DMS153 (cell line): ENCODE results near the gene VSIG10L2.

Source experiments
- DNase-seq: peaks from one replicate; lab custom pipeline; 2025; lab: John Stamatoyannopoulos, UW

The VSIG10L2 gene

DNA sequence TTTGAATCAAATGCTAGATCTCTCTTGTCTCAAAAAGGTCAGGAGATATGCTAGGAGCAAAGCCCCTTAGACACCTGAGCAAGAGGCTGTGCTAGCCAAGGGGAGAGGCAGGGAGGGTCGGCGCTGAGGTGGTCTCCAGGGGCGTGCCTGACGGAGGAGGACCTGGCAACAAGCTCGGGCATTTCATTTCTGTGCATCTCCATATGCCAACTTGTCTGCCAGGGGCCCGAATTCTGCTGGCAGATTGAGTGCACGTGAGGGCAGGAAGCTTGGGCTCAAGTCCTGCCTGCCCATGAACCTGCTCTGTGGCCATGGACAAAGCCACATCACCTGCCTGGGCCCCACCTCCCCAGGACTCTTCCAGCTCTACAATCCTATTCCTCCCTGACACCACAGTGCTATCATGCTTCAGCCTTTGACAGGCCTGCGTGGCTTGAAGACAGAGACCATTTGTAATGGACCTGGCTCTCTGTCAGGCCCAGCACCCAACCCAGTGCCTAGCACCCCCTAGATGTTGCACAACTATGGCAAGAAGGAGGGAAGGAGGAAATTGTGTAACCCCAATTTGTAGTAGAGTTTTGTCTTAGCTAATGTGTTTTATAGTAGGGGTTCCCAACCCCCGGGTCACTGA is 16.3 kb upstream of the VSIG10L2 start:
- DNase-seq, result no peak

- no peak for DNase-seq
Observed at GRCh38 chr11:125930076-125930450, 15.8 kb upstream of the VSIG10L2 start.

GRCh38 chr11:125931116-125931515 is 14.7 kb upstream of the VSIG10L2 start:
- no peak for DNase-seq

DNA sequence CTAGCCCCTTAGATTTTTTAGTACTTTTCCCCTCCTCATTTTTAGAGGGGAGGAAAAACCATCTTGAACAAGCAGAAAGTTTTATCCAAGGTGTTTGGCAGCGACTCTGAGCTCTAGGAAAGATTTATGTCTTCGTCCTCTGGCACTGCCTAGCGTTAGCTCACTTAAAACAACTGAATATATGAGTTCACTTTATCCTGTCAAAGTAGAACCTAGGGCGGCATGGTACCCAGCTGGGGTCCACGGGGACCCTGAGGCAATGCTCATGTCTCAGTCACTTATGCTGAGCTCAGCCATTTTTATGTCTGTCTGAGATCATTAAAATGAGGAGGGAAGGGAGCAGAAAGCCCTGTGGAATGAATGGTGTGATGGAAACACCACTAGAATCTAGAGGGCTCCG is 14.2 kb upstream of the VSIG10L2 start:
- DNase-seq, result no peak

DNA sequence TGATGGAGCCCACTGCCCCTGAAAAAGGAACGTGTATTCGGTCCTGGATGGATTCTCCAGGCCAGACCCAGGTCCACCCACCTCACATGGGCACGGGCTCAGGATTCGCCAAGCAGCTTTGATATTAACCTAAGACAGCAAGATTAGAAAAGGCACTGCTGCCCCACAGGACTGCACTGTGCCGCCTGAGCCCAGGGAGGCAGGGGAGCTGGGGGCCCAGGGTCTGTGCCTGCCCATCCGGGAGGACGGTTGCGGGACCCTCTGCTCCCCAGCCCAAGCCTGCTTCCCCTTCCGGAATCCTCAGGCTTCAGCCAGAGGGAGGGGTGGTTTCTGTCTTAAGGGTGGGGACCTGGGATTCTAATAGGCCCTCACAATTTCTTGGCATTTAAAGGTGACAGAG is 13.5 kb upstream of the VSIG10L2 start:
- no peak for DNase-seq

- no peak for DNase-seq
Observed at GRCh38 chr11:125933030-125933813, 12.6 kb upstream of the VSIG10L2 start.

DNA sequence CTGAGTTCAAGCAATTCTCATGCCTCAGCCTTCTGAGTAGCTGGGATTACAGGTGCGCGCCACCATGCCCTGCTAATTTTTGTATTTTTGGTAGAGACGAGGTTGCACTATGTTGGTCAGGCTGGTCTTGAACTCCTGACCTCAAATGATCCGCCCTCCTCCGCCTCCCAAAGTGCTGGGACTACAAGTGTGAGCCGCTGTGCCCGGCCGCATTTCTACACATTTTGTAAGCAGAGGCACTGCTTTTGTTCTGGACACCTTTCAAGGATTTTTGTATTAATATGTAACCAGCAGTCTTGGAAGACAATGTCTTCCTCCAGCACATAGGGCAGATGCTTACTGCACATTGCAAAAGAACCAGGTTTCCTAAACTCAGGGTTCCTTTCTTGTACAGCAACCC is 11.4 kb upstream of the VSIG10L2 start:
- DNase-seq, result no peak

DNA sequence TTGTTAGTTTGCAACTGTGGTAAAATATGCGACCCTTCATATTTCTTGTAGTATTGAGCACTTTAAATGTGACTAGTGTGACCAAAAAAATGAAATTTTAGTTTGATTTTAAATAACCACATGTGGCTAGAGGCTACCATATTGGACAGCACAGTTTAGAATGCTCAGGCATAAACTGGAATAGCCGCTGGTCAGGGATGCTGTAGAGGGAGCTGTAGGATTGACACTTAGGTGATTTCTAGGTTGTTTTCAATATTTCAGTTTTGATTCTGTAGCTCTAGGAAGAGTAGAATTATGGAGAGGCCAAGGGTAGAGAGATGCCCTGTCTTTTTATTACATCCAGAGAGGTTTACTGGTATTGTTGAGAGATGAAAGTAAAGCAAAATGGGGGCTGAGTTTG is 10.8 kb upstream of the VSIG10L2 start:
- no peak for DNase-seq

- DNase-seq, result no peak
Observed at GRCh38 chr11:125935618-125936199, 10.1 kb upstream of the VSIG10L2 start.

- no peak for DNase-seq
Observed at GRCh38 chr11:125938418-125938817, 7.4 kb upstream of the VSIG10L2 start.

DNA sequence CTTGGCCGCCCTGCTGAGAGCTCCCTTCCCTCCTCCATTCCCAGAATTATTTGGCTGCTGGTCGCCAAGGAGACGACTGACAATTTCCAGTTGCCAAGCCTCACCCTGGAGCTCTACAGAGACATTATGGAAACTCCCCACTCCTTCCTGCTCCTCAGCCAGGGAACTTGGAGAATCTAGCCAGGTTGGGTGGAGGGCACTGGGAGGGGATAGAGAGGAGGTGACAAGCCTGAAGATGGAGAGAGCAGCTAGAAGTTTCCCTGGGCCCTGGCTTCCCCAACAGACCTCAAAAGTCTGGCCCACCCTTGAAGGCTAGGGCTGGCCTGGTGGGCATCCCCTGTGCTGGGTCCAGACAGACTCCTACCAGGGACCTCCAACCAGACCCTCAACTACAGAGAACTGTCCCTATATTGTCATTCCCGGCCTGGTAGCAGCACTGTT is 6.7 kb upstream of the VSIG10L2 start:
- no peak for DNase-seq

DNA sequence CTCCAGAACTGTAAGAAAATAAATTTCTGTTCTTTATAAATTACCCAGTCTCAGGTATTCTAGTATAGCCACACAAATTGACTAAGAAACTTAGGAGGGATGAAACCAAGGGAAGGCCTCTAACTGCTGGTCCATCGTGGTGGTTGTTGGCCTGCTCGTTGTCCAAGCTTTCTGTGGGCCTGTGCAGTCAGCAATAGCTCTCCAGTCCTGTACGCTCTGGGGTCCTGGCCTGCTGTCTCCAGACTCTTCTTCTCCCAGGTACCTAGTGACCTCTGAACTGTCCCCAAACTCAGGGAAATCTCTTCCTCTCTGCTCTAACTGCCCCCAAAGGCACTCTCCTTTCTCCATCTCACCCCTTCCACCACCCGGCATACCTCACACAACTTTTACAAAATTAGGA is 5.7 kb upstream of the VSIG10L2 start:
- DNase-seq, result no peak

DNA sequence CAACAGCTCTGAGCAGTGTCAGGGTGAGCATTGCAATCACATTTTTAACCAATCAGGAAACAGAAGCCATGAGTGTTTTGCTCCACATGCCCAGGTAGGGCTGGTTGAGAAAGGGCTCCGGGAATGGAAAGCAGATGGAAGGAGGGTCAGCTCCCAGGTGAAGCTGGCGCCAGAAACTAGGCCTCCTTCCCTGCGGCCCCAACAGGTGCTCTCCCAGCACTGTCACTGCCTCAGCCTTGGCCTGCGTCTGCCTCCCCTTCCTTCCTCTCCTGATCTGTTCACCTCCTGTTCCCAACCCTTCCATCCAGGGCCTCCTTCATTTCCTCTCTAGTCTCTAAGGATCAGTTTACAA is 4.6 kb upstream of the VSIG10L2 start:
- no peak for DNase-seq

- DNase-seq, result peak; percentile 83
Observed at GRCh38 chr11:125941619-125942611, 3.9 kb upstream of the VSIG10L2 start.

GRCh38 chr11:125942771-125943428 is 2.9 kb upstream of the VSIG10L2 start:
- no peak for DNase-seq

DNA sequence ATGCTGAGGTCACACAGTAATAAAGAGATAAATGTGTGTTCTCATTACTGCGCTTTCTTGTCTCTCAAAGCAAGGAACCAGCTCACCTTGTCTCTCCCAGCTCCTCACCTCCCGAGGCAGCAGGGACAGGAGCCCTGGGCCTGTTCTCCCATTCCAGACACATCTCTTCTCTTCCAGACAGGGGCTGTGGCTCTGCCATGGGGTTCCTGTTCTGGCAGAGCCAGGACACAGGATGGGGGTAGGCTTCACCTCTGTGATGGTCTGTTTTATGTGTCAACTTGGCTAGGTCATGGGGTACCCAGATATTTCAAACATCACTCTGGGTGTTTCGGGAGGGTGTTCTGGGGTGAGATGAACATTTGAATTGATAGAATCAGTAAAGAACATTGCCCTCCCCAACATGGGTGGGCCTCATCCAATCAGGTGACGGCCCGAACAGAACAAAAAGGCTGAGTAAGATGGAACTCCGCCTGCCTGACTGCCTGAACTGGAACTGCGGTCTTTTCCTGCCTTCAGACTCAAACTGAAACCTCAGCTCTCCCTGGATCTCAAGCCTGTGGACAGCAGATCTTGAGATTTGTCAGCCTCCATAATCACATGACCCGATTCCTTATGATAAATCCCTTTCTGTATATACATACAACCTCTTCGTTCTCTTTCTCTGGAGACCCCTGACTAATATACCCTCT is 2.0 kb upstream of the VSIG10L2 start:
- DNase-seq, result no peak

DNA sequence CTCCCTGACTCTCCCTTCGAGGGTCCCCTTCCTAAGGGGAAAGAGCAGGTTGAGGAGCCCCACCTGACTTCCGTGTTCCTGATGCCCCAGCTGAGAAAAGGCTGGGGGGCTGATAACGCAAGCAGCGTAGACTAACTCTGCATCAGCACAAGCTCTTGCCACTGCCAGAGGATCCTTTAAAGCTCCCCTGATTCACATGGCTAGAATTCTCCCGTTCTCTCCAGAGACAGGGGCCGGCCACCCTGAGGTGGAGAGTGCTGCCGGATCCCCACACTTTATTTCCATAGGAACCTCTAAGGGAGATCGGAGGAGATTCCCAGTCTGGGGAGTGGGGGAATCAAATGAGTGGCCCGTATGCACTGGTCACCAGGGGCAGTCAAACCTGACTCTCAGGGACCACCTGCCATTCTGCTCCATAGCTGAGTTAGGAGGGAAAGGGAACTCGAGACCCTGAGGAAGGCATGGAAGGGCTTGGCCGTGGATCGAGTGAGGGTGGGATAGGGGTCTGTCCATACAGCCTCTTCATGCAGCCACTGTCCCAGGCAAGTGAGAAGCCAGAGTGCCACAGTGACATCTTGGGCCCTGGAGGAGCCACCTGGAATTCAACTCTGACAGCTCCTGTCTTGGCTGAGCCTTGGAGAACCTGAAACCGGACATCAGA is 1.4 kb upstream of the VSIG10L2 start:
- DNase-seq, result no peak

DNA sequence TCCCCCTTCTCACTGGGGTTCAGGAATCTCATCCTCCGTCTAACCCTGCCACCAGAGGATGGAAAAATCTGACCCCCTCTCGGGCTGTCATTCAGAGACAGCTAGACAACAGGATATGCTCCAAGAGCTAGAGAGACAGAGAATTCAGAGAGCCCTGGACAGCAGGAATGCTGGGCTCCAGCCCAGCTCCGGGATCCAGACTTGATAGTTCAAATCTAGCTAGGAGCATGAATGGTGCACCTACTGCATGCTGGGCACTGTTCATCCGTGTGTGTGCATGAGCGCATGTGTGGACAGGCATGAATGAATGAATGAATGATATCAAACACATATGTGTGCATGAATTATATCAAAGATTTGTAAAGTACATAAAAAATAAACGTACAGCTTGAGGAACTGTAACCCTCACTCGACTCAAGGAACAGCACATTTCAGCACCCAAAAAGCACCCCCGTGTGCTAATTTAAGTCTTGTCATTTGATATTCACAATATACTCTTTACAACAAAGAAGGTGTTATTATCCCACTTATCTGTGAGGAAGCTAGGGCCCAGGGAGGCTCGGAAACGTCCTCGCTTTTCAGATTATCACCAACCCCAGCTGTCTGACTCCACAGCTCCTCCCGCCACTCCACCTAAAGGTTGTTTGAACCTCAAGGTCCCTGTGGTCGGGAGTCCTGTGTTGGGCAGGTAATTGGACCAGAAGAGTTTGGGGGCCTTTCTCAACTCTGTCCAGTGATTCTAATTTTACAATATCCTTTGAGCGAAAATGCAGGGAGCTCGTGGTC is 640 bp upstream of the VSIG10L2 start:
- DNase-seq, result no peak

GRCh38 chr11:125946712-125947418 is 1.0 kb downstream of the VSIG10L2 start:
- DNase-seq, result no peak
